PFSK-1 (cell line): ENCODE data around the gene AATK.
A peak's percentile ranks its signal among the peaks of the same experiment; 100 is the strongest.

Experiments
- FOXP2 ChIP-seq: optimal IDR thresholded peaks from 2 replicates; pipeline ENCODE3; 2011; ENCODE audit warnings: borderline replicate concordance, control low read depth, inconsistent platforms; ENCODE audit not compliant: insufficient read depth; ENCODE audit errors: extremely low read length, extremely low read depth
- POLR2AphosphoS5 ChIP-seq: IDR thresholded peaks from 2 replicates; pipeline ENCODE4 v1.6.1; 2012; ENCODE audit warnings: low read depth, mild to moderate bottlenecking, control low read depth, low read length, moderate library complexity
- SIN3A ChIP-seq: IDR thresholded peaks from 2 replicates; pipeline ENCODE4 v1.6.1; 2012; ENCODE audit warnings: mild to moderate bottlenecking, low read length, moderate library complexity, borderline replicate concordance; ENCODE audit not compliant: insufficient read depth
- TAF1 ChIP-seq: IDR thresholded peaks from 2 replicates; pipeline ENCODE4 v1.6.1; 2012; ENCODE audit warnings: low read length, control low read depth, borderline replicate concordance; ENCODE audit not compliant: insufficient read depth
- TF ChIP-seq, protein P1 (sequence below), 2 experiments: IDR thresholded peaks; 2 replicates each; pipeline versions ENCODE4 v1.6.1 to v1.8.0; 2011 to 2012; ENCODE audit warnings: low read depth in 2 of 2, low read length in 2 of 2, control low read depth in 1 of 2, inconsistent platforms in 1 of 2, mild to moderate bottlenecking in 1 of 2, moderate library complexity in 1 of 2; ENCODE audit not compliant: insufficient read depth in 1 of 2

AATK gene

DNA sequence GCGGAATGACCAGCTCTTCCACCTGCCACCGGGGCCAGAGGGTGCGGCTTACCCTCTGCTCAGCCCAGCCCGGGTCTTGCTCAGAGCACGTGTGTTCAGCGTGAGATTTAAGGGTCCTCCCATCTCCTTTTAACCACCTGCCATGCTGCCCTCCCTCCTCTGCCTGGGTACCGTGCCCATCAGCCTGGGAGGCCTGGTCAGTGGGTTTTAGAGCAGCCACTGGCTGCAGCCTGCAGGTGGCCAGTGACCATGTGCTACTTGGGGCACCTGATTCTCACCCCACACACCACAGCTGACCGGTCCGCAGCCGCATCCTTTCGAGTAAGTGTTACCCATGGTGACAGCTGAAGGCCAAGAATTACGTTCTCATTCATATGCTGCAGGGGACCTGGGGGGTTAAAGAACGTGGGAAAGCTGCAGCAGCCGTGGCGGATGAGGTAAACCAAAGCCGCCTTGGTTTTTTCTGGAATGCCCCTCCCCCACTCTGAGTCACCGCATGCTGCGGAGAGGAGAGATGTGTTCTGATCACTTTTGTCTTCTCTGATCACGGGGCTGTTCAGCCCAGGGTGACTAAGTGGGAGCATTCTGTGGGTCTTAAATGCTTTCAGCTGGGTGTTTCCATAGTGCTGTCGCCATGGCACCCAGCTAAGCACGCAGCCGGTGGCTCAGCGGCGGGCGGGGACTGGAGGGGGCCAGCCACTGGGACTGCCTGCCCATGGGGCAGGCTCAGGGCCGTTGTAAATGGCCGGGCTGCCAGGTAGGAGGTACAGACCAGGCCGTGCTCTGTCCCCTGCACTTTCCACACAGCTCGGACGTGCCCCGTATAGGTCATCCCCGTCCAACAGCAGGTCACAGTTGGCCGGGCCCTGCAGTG lies 71.3 kb downstream of the AATK start:
- TF ChIP-seq SIN3A (no peak), POLR2AphosphoS5 (no peak; the same call in 1 of the 2 replicates), TAF1 (no peak), FOXP2 (no peak)
- TF ChIP-seq, protein P1, sequence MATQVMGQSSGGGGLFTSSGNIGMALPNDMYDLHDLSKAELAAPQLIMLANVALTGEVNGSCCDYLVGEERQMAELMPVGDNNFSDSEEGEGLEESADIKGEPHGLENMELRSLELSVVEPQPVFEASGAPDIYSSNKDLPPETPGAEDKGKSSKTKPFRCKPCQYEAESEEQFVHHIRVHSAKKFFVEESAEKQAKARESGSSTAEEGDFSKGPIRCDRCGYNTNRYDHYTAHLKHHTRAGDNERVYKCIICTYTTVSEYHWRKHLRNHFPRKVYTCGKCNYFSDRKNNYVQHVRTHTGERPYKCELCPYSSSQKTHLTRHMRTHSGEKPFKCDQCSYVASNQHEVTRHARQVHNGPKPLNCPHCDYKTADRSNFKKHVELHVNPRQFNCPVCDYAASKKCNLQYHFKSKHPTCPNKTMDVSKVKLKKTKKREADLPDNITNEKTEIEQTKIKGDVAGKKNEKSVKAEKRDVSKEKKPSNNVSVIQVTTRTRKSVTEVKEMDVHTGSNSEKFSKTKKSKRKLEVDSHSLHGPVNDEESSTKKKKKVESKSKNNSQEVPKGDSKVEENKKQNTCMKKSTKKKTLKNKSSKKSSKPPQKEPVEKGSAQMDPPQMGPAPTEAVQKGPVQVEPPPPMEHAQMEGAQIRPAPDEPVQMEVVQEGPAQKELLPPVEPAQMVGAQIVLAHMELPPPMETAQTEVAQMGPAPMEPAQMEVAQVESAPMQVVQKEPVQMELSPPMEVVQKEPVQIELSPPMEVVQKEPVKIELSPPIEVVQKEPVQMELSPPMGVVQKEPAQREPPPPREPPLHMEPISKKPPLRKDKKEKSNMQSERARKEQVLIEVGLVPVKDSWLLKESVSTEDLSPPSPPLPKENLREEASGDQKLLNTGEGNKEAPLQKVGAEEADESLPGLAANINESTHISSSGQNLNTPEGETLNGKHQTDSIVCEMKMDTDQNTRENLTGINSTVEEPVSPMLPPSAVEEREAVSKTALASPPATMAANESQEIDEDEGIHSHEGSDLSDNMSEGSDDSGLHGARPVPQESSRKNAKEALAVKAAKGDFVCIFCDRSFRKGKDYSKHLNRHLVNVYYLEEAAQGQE (IDR thresholded peaks at IDR 0.05; ENCODE audit: insufficient read depth in 1 of 2, low read depth in 2 of 2, low read length in 2 of 2): no peak

DNA sequence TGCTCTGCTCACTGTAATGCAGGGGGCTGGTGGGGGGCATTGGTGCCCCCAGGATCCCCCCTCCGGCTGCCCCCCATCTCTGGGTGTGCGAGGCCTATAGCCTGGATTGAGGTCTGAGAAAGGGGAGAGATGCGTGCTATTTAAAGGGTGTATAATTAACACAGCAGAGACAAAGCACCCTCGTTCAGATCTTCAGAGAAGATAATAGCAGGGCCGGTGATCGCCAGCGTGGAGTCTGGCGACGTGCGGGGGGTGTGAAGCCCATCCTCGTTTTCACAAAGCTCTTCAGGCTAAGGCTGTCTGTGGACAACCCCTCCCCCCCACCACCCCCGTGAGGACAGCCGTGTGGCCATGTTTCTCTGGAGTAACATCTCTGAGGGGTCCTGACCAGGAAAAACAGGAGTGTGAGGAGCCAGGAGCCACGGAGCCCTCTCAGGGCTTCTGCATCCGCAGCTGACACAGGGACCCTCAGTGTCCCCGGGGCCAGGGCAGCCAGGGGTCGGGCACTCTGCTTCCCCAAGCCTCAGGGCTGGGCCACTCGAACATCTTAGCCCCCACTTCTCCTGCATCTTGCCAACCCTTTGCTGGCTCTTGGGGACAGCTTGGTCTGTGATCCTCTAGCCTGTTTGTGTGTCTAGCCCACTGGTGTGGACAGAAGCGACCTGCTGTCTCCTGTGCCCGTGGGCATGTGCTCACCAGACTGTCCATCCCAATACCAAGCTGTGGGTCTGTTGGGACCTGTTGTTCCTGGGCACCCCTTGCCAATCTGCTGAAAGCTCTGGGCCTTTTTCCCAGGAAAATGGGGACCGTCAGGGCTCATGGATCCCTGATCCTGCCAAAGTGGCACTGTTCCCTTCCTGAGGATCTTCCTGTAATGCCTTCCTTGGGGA lies 72.2 kb downstream of the AATK start:
- TF ChIP-seq, protein P1 (IDR thresholded peaks at IDR 0.05; ENCODE audit: insufficient read depth in 1 of 2, low read depth in 2 of 2, low read length in 2 of 2): no peak
- TF ChIP-seq TAF1 (no peak), POLR2AphosphoS5 (0 out of 2 replicates have a peak, but pooled peaks have one; percentile 34), SIN3A (no peak), FOXP2 (no peak)

DNA sequence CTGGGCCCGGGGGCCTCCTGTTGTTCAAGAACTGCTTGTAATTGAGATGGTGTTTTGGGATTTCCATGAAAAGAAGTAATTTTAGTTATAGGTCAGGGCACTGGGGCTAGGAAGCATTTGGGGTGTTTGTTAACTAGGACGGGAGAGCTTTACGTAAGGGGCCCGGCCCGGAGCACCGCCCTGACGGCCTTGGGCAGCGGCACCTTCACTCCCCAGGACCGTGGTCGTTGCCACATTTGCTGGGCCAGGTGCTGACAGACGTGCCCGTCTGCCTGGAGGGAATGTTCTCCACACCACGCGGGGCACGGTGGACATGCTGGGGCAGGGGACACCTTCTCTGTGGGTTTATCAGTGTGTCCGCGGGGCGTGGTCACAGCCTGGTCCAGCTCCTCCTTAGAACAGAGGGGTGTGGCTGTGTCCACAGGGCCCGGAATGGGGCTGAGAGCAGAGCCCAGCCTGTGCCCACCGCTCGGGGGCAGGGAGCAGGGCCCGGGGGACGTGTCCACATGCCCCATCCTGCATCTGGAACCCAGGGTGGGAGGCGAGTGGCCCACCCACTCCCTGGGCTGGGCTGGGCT lies 73.4 kb downstream of the AATK start:
- TF ChIP-seq FOXP2 (no peak), SIN3A (no peak), POLR2AphosphoS5 (no peak), TAF1 (no peak)
- TF ChIP-seq, protein P1 (IDR thresholded peaks at IDR 0.05; ENCODE audit: insufficient read depth in 1 of 2, low read depth in 2 of 2, low read length in 2 of 2): no peak

DNA sequence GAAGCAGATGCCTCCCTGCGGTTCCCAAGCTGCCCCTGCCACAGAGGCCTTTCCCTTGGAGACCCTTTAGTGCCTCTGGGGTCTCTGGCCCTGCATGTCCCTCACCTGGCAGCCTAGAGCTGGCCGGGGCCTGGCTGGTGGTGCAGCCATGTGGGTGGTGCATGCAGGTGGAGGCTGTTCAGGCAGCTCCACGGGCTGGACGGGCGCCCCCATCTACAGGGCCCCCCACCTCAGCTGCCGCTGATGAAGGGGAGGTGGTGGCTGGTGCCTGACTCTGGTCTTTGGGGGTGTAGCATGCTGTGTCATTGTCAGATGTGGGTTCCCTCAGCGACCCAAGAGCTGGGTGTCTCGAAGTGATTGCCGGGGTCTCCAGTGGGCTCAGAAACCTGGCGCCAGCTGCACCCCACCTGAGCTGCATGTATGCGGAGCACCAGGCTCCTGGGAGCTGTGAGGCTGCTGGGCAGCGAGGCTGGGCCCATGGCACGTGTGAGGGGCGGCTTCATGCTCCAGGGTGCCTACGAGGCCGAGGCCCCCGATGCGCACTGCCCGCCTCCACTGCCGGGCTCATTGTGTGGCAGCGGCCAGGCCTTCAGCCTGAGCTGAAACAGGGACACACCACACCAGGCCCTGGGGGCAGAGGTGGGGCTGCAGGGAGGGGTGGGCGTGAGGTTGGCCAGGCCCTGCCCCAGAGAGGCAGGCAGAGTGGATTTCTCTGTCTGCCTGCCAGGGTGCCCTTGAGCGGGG lies 74.1 kb downstream of the AATK start:
- no peak for TF ChIP-seq SIN3A
- no peak for TF ChIP-seq FOXP2
- no peak for TF ChIP-seq POLR2AphosphoS5
- TF ChIP-seq, protein P1 (IDR thresholded peaks at IDR 0.05; ENCODE audit: insufficient read depth in 1 of 2, low read depth in 2 of 2, low read length in 2 of 2): no peak
